CD14-positive monocyte (primary cell): ENCODE measurements around the gene ZBTB47. TPM values are rescaled to one million over a fixed set of nuclear protein-coding genes. Genes with fewer than 3 reads are reported as not detected.

Experiments used
- DNase-seq, 3 donors: peaks; one replicate each; pipeline ENCODE4 v3.0.0-alpha.2; 2011 to 2022
- H2AFZ ChIP-seq: 2 replicates; pipeline ENCODE4 v1.6.0; 2012; ENCODE audit warnings: mild to moderate bottlenecking, low read depth, low read length, inconsistent platforms; ENCODE audit not compliant: insufficient read depth, poor library complexity, severe bottlenecking
- H3K27ac ChIP-seq, 2 donors: 1 replicate in 1 of 2; 2 replicates in 1 of 2; pipeline ENCODE4 v1.5.1; 2012 to 2013; ENCODE audit warnings: low read length in 2 of 2, control low read depth in 1 of 2, inconsistent platforms in 1 of 2, low read depth in 1 of 2, mild to moderate bottlenecking in 1 of 2
- H3K27me3 ChIP-seq, 2 donors: one replicate each; pipeline versions ENCODE4 v1.6.0 to v1.6.1; 2011 to 2013; ENCODE audit warnings: low read length in 2 of 2; ENCODE audit not compliant: control insufficient read depth in 2 of 2, insufficient read depth in 2 of 2
- H3K36me3 ChIP-seq, 2 donors: replicated peaks in 1 of 2; 1 replicate in 1 of 2; 2 replicates in 1 of 2; pipeline versions ENCODE4 v1.5.1 to v1.6.1; 2012 to 2013; ENCODE audit warnings: low read length in 2 of 2, control low read depth in 1 of 2, inconsistent platforms in 1 of 2, mild to moderate bottlenecking in 1 of 2; ENCODE audit not compliant: insufficient read depth in 2 of 2, control insufficient read depth in 1 of 2
- H3K4me1 ChIP-seq, 2 donors: 1 replicate in 1 of 2; 2 replicates in 1 of 2; pipeline versions ENCODE4 v1.5.1 to v1.6.1; 2012 to 2013; ENCODE audit warnings: low read length in 2 of 2, control low read depth in 1 of 2, inconsistent platforms in 1 of 2, mild to moderate bottlenecking in 1 of 2, moderate library complexity in 1 of 2; ENCODE audit not compliant: insufficient read depth in 2 of 2, control insufficient read depth in 1 of 2
- H3K4me2 ChIP-seq: replicated peaks from 2 replicates; pipeline ENCODE3; 2012; ENCODE audit warnings: low read length, moderate library complexity, mild to moderate bottlenecking; ENCODE audit not compliant: poor library complexity, severe bottlenecking; ENCODE audit errors: extremely low read depth
- H3K4me3 ChIP-seq, 3 experiments: fragments of 200-600 bp in 1 of 3; sonication (generic) in 1 of 3; replicated peaks in 1 of 3; 1 replicate in 2 of 3; 2 replicates in 1 of 3; pipeline ENCODE4 v1.5.1; 2011 to 2013; ENCODE audit warnings: low read length in 3 of 3, mild to moderate bottlenecking in 3 of 3, control low read depth in 2 of 3, low read depth in 2 of 3, inconsistent platforms in 1 of 3, moderate library complexity in 1 of 3
- H3K79me2 ChIP-seq: 2 replicates; pipeline ENCODE4 v1.6.0; 2012; ENCODE audit warnings: mild to moderate bottlenecking, control low read depth, inconsistent platforms, low read length, moderate library complexity; ENCODE audit not compliant: insufficient read depth
- H3K9ac ChIP-seq: 2 replicates; pipeline ENCODE4 v1.6.0; 2017; ENCODE audit warnings: low read length, mild to moderate bottlenecking; ENCODE audit not compliant: insufficient read depth, poor library complexity, severe bottlenecking
- H3K9me3 ChIP-seq, 2 donors: replicated peaks in 1 of 2; 1 replicate in 1 of 2; 2 replicates in 1 of 2; pipeline versions ENCODE4 v1.5.1 to v1.6.1; 2012 to 2013; ENCODE audit warnings: low read length in 2 of 2, control low read depth in 1 of 2; ENCODE audit not compliant: control insufficient read depth in 1 of 2, insufficient read depth in 1 of 2
- H4K20me1 ChIP-seq: 2 replicates; pipeline ENCODE4 v1.6.0; 2012; ENCODE audit warnings: mild to moderate bottlenecking, low read length, control low read depth, moderate library complexity; ENCODE audit not compliant: insufficient read depth
- H3K27ac Mint-ChIP-seq, 7 donors: one replicate each; pipeline ENCODE4 v1.8.0; 2020; ENCODE audit warnings: mild to moderate bottlenecking in 7 of 7, mixed read lengths in 7 of 7, moderate library complexity in 6 of 7, inconsistent platforms in 2 of 7
- H3K27me3 Mint-ChIP-seq, 3 donors: one replicate each; pipeline ENCODE4 v1.8.0; 2021 to 2022; ENCODE audit warnings: low read depth in 3 of 3, mild to moderate bottlenecking in 3 of 3, mixed read lengths in 3 of 3, moderate library complexity in 3 of 3, inconsistent platforms in 1 of 3
- H3K36me3 Mint-ChIP-seq, 2 donors: one replicate each; pipeline ENCODE4 v1.8.0; 2020; ENCODE audit warnings: mixed read lengths in 2 of 2, inconsistent platforms in 1 of 2, mild to moderate bottlenecking in 1 of 2
- H3K4me1 Mint-ChIP-seq: one replicate; pipeline ENCODE4 v1.8.0; 2020; ENCODE audit warnings: mild to moderate bottlenecking, mixed read lengths
- H3K4me3 Mint-ChIP-seq, 2 donors: one replicate each; pipeline ENCODE4 v1.8.0; 2020; ENCODE audit warnings: mild to moderate bottlenecking in 2 of 2, mixed read lengths in 2 of 2, moderate library complexity in 1 of 2
- H3K9me3 Mint-ChIP-seq, 7 donors: one replicate each; pipeline ENCODE4 v1.8.0; 2020 to 2022; ENCODE audit warnings: mixed read lengths in 7 of 7, mild to moderate bottlenecking in 6 of 7, moderate library complexity in 6 of 7, inconsistent platforms in 2 of 7
- CTCF ChIP-seq: fragments of 200-600 bp; IDR thresholded peaks from one replicate; pipeline ENCODE4 v1.8.0; 2022; ENCODE audit warnings: antibody characterized with exemption, mild to moderate bottlenecking
- WGBS: methylation state at CpG from one replicate; pipeline ENCODE4 v1.1.5; 2013; ENCODE audit warnings: missing lambda C conversion rate; ENCODE audit not compliant: insufficient coverage; 5-methylcytosine and 5-hydroxymethylcytosine counted together
- intact Hi-C, 2 donors: fragments of 100-400 bp; cut with micrococcal nuclease; formaldehyde crosslinking; loops; one replicate each; pipeline versions ENCODE4 v1.15.0 to v1.15.1; 2023
- polyA plus RNA-seq, 3 donors: library from polyadenylated mRNA; depleted of rRNA in 1 of 3; unstranded in 2 of 3; stranded (reverse) in 1 of 3; fragments of 300-500 nt in 2 of 3; fragments of >200 nt in 1 of 3; fragmentation: Illumina TruSeq in 2 of 3; gene quantifications; 1 replicate in 2 of 3; 2 replicates in 1 of 3; pipeline ENCODE4 v1.2.3, GENCODE V29; 2012 to 2021

The ZBTB47 gene
- polyA plus RNA-seq, 3 donors = 0.35 to 9.8 (median 0.41) TPM

- Mint-ChIP-seq H3K9me3 (peaks cover 2 to 10% (median 3%) of the 10 kb centered on the region in 7 donors), H3K27me3 (peaks cover 2 to 10% (median 4%) of the 10 kb centered on the region in 3 donors), H3K4me3 (no peak overlapping the region), H3K4me1 (peaks cover 10% of the 10 kb centered on the region), H3K27ac (no peak overlapping the region), H3K36me3 (peaks cover 22 to 40% of the 10 kb centered on the region in 2 donors)
- no peaks in the 10 kb centered on the region for H3K27me3 ChIP-seq
- no peak overlapping the region for H2AFZ ChIP-seq
- H3K9me3 ChIP-seq = peaks cover 0 to 5% of the 10 kb centered on the region in 2 donors
- no peak for TF ChIP-seq CTCF
- intact Hi-C loops = no loop called here
- no peak for DNase-seq
- H4K20me1 ChIP-seq = peaks cover 14% of the 10 kb centered on the region
- WGBS = 90% methylated on average over 12 of the region's 19 CpGs
- H3K79me2 ChIP-seq = no peaks in the 10 kb centered on the region
- no peak overlapping the region for H3K27ac ChIP-seq
- no peak overlapping the region for H3K4me2 ChIP-seq
- H3K4me3 ChIP-seq = no peak overlapping the region
- peaks cover 8 to 35% of the 10 kb centered on the region in 2 donors for H3K36me3 ChIP-seq
- H3K9ac ChIP-seq = no peak overlapping the region
- peaks cover 3 to 8% of the 10 kb centered on the region in 2 donors for H3K4me1 ChIP-seq
Measured at GRCh38 chr3:42664438-42664803, 10.9 kb downstream of the ZBTB47 start.

- no peak for TF ChIP-seq CTCF
- no peak for DNase-seq
- peaks cover 2 to 10% (median 3%) of the 10 kb centered on the region in 7 donors for H3K9me3 Mint-ChIP-seq
- H3K36me3 Mint-ChIP-seq = peaks cover 16 to 32% of the 10 kb centered on the region in 2 donors
- H3K4me1 Mint-ChIP-seq = peaks cover 7% of the 10 kb centered on the region
- Histone ChIP-seq H3K36me3 (peaks cover 4 to 27% of the 10 kb centered on the region in 2 donors), H3K9ac (no peak overlapping the region), H3K4me1 (peaks cover 0 to 4% of the 10 kb centered on the region in 2 donors), H3K27me3 (no peaks in the 10 kb centered on the region), H4K20me1 (peaks cover 8% of the 10 kb centered on the region), H3K27ac (no peak overlapping the region), H3K4me3 (no peak overlapping the region), H3K79me2 (no peaks in the 10 kb centered on the region), H2AFZ (no peak overlapping the region), H3K4me2 (no peak overlapping the region), H3K9me3 (peaks cover 0 to 5% of the 10 kb centered on the region in 2 donors)
- intact Hi-C loops = no loop called here
- WGBS = 100% methylated on average over 1 of the region's 15 CpGs
- no peak overlapping the region for H3K4me3 Mint-ChIP-seq
- peaks cover 2 to 12% (median 4%) of the 10 kb centered on the region in 3 donors for H3K27me3 Mint-ChIP-seq
- H3K27ac Mint-ChIP-seq = no peak overlapping the region
Measured at GRCh38 chr3:42665050-42665878, 11.8 kb downstream of the ZBTB47 start.
